ENCODE data around the gene WASHC4.
"Not testable (repeated sequence)": the region's sequence is repeated elsewhere in the genome, so short reads cannot be mapped to it uniquely, and the experiment has no call there.

Gene WASHC4

GRCh38 chr12:105078712-105079570 lies 28.6 kb upstream of the WASHC4 start:
- DNase-seq: no peak
- Mint-ChIP-seq H3K4me3 (no peak overlapping the region), H3K4me1 (ENCODE audit: low read depth in 2 of 2) (peaks cover 5% of the 10 kb centered on the region in 2 donors), H3K36me3 (ENCODE audit: insufficient read depth) (no peaks in the 10 kb centered on the region), H3K27ac (no peak overlapping the region), H3K27me3 (peaks cover 36 to 44% of the 10 kb centered on the region in 2 donors), H3K9me3 (no peaks in the 10 kb centered on the region)
- ATAC-seq (replicated peaks): no peak

GRCh38 chr12:105083031-105083430 lies 24.5 kb upstream of the WASHC4 start:
- H3K27ac Mint-ChIP-seq: no peak overlapping the region
- no peaks in the 10 kb centered on the region for H3K36me3 Mint-ChIP-seq (ENCODE audit: insufficient read depth)
- H3K27me3 Mint-ChIP-seq: peaks cover 50 to 55% of the 10 kb centered on the region in 2 donors
- ATAC-seq (replicated peaks) (no peak), DNase-seq (no peak)
- H3K9me3 Mint-ChIP-seq: no peaks in the 10 kb centered on the region
- peaks cover 6 to 7% of the 10 kb centered on the region in 2 donors for H3K4me1 Mint-ChIP-seq (ENCODE audit: low read depth in 2 of 2)
- no peak overlapping the region for H3K4me3 Mint-ChIP-seq

- DNase-seq: no peak
- Mint-ChIP-seq H3K27me3 (peaks cover 50 to 55% of the 10 kb centered on the region in 2 donors), H3K9me3 (no peaks in the 10 kb centered on the region), H3K4me1 (ENCODE audit: low read depth in 2 of 2) (peaks cover 6 to 7% of the 10 kb centered on the region in 2 donors), H3K4me3 (peak overlapping the region; percentile 63 to 64), H3K36me3 (ENCODE audit: insufficient read depth) (no peaks in the 10 kb centered on the region), H3K27ac (no peak overlapping the region)
- no peak for ATAC-seq (replicated peaks)
Observed at GRCh38 chr12:105083551-105084105, 23.9 kb upstream of the WASHC4 start.

- H3K9me3 Mint-ChIP-seq: no peaks in the 10 kb centered on the region
- H3K27me3 Mint-ChIP-seq: peaks cover 49 to 50% of the 10 kb centered on the region in 2 donors
- ATAC-seq (replicated peaks) (peak; percentile 93), DNase-seq (peak; percentile 6 to 23 (median 8))
- H3K4me1 Mint-ChIP-seq (ENCODE audit: low read depth in 2 of 2): peaks cover 6 to 7% of the 10 kb centered on the region in 2 donors
- H3K4me3 Mint-ChIP-seq: peak within 1 kb of the TSS; percentile 63 to 64
- no peak within 1 kb of the TSS for H3K27ac Mint-ChIP-seq
- H3K36me3 Mint-ChIP-seq (ENCODE audit: insufficient read depth): no peaks in the 10 kb centered on the region
Observed at GRCh38 chr12:105084251-105085250, 23.0 kb upstream of the WASHC4 start, which contains the start of gene ALDH1L2. ALDH1L2 (minus strand) TSS chr12:105084458; CDS start chr12:105084436, 22 bp downstream.

- Mint-ChIP-seq H3K27me3 (peaks cover 47 to 50% of the 10 kb centered on the region in 2 donors), H3K36me3 (ENCODE audit: insufficient read depth) (no peaks in the 10 kb centered on the region), H3K27ac (no peak overlapping the region), H3K4me3 (peak overlapping the region in 1 of 2 donors; percentile 16), H3K9me3 (no peaks in the 10 kb centered on the region), H3K4me1 (ENCODE audit: low read depth in 2 of 2) (peaks cover 6 to 7% of the 10 kb centered on the region in 2 donors)
- ATAC-seq (replicated peaks): no peak
- DNase-seq: no peak
Observed at GRCh38 chr12:105085501-105085900, 22.0 kb upstream of the WASHC4 start.

- Mint-ChIP-seq H3K36me3 (ENCODE audit: insufficient read depth) (no peaks in the 10 kb centered on the region), H3K27me3 (peaks cover 35 to 36% of the 10 kb centered on the region in 2 donors), H3K4me1 (ENCODE audit: low read depth in 2 of 2) (no peaks in the 10 kb centered on the region), H3K9me3 (no peaks in the 10 kb centered on the region), H3K4me3 (no peak overlapping the region), H3K27ac (no peak overlapping the region)
- DNase-seq (no peak), ATAC-seq (replicated peaks) (no peak)
Observed at GRCh38 chr12:105089817-105090216, 17.7 kb upstream of the WASHC4 start.

GRCh38 chr12:105090361-105090760 lies 17.2 kb upstream of the WASHC4 start:
- DNase-seq (no peak), ATAC-seq (replicated peaks) (no peak)
- H3K4me3 Mint-ChIP-seq: no peak overlapping the region
- no peaks in the 10 kb centered on the region for H3K9me3 Mint-ChIP-seq
- no peaks in the 10 kb centered on the region for H3K4me1 Mint-ChIP-seq (ENCODE audit: low read depth in 2 of 2)
- H3K27ac Mint-ChIP-seq: no peak overlapping the region
- H3K27me3 Mint-ChIP-seq: peaks cover 31 to 34% of the 10 kb centered on the region in 2 donors
- H3K36me3 Mint-ChIP-seq (ENCODE audit: insufficient read depth): no peaks in the 10 kb centered on the region

GRCh38 chr12:105091476-105092206 lies 15.9 kb upstream of the WASHC4 start:
- Mint-ChIP-seq H3K4me1 (ENCODE audit: low read depth in 2 of 2) (no peaks in the 10 kb centered on the region), H3K36me3 (ENCODE audit: insufficient read depth) (no peaks in the 10 kb centered on the region), H3K9me3 (no peaks in the 10 kb centered on the region), H3K27me3 (peaks cover 25% of the 10 kb centered on the region in 2 donors), H3K27ac (no peak overlapping the region), H3K4me3 (no peak overlapping the region)
- ATAC-seq (replicated peaks) (no peak), DNase-seq (no peak)

GRCh38 chr12:105092336-105092735 lies 15.2 kb upstream of the WASHC4 start:
- H3K27me3 Mint-ChIP-seq: peaks cover 24 to 25% of the 10 kb centered on the region in 2 donors

GRCh38 chr12:105095338-105095737 lies 12.2 kb upstream of the WASHC4 start:
- not testable (repeated sequence) for H3K27ac Mint-ChIP-seq; ATAC-seq (replicated peaks); H3K9me3 Mint-ChIP-seq; DNase-seq; H3K4me1 Mint-ChIP-seq (ENCODE audit: low read depth in 2 of 2); H3K36me3 Mint-ChIP-seq (ENCODE audit: insufficient read depth); H3K4me3 Mint-ChIP-seq
- peaks cover 23 to 39% of the 10 kb centered on the region in 2 donors for H3K27me3 Mint-ChIP-seq

More at GRCh38 chr12:105092336-105092735, 15.2 kb upstream of the WASHC4 start:
- Mint-ChIP-seq H3K4me3 (no peak overlapping the region), H3K4me1 (ENCODE audit: low read depth in 2 of 2) (no peaks in the 10 kb centered on the region), H3K9me3 (no peaks in the 10 kb centered on the region), H3K36me3 (ENCODE audit: insufficient read depth) (no peaks in the 10 kb centered on the region), H3K27ac (no peak overlapping the region)
- DNase-seq (no peak), ATAC-seq (replicated peaks) (no peak)

GRCh38 chr12:105099356-105099755 lies 8.2 kb upstream of the WASHC4 start:
- no peaks in the 10 kb centered on the region for H3K36me3 Mint-ChIP-seq (ENCODE audit: insufficient read depth)
- DNase-seq (no peak), ATAC-seq (replicated peaks) (no peak)
- H3K27ac Mint-ChIP-seq: no peak overlapping the region
- no peaks in the 10 kb centered on the region for H3K9me3 Mint-ChIP-seq
- no peak overlapping the region for H3K4me3 Mint-ChIP-seq
- no peaks in the 10 kb centered on the region for H3K4me1 Mint-ChIP-seq (ENCODE audit: low read depth in 2 of 2)
- peaks cover 18 to 31% of the 10 kb centered on the region in 2 donors for H3K27me3 Mint-ChIP-seq

- Mint-ChIP-seq H3K9me3 (no peaks in the 10 kb centered on the region), H3K4me1 (ENCODE audit: low read depth in 2 of 2) (no peaks in the 10 kb centered on the region), H3K36me3 (ENCODE audit: insufficient read depth) (no peaks in the 10 kb centered on the region), H3K4me3 (no peak overlapping the region), H3K27ac (no peak overlapping the region), H3K27me3 (peaks cover 26 to 37% of the 10 kb centered on the region in 2 donors)
- no peak for DNase-seq
- ATAC-seq (replicated peaks): no peak
Observed at GRCh38 chr12:105100207-105100985, 7.1 kb upstream of the WASHC4 start.

Measured in effector memory CD8-positive, alpha-beta T cell (primary cell).